Epithelial cell of prostate (primary cell): Measurements from ENCODE around the gene CIROP.
A peak's percentile ranks its signal among the peaks of the same experiment; 100 is the strongest.

Experiments
- DNase-seq: peaks from one replicate; pipeline ENCODE4 v3.0.0-alpha.2; 2011; ENCODE audit warnings: low read depth, low spot score
- H3K27ac ChIP-seq: fragments of 450-650 bp; 2 replicates; pipeline ENCODE4 v1.5.1; 2017; ENCODE audit warnings: mild to moderate bottlenecking

CIROP gene

GRCh38 chr14:23095196-23096108, 9.3 kb downstream of the CIROP start, which contains the start of gene C14orf119:
Gene C14orf119, plus strand, starts transcription at chr14:23095505. Its CDS starts 2,154 bp downstream, at chr14:23097659.
- peak; percentile 92 for DNase-seq
- H3K27ac ChIP-seq: peak within 1 kb of the TSS; percentile 96

DNA sequence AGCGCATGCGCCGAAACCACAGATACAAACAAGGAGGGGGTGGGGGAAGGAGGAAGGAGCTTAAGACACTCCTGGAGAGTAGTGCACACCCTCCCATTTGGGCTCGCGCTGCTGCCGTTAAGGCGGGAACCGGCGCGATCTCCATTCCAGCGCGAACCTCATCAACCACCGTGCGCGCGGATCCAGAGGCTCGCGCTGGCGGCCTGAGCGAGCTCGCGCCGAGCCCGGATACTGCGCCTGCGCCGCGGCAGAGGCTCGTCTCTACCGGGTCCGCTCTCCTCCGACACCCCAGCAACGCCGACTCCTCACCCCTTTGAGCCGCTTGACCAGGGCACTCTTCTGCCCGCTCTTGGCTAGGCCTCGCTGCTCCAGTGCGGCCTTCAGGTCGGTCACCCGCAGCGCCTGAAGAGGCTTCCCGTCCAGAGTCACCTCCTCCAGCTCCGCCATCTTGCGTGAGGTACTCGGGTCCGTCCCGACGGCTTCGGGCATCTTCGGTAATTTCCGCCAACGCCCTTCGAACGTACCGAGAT, 10.1 kb downstream of the CIROP start, which contains the start of gene ACIN1:
Gene ACIN1, minus strand, starts transcription at position 471 of the 530 bp plus-strand sequence. Its CDS starts 24 bp downstream, at position 447.
- peak within 1 kb of the TSS; percentile 96 for H3K27ac ChIP-seq
- peak; percentile 20 for DNase-seq

DNA sequence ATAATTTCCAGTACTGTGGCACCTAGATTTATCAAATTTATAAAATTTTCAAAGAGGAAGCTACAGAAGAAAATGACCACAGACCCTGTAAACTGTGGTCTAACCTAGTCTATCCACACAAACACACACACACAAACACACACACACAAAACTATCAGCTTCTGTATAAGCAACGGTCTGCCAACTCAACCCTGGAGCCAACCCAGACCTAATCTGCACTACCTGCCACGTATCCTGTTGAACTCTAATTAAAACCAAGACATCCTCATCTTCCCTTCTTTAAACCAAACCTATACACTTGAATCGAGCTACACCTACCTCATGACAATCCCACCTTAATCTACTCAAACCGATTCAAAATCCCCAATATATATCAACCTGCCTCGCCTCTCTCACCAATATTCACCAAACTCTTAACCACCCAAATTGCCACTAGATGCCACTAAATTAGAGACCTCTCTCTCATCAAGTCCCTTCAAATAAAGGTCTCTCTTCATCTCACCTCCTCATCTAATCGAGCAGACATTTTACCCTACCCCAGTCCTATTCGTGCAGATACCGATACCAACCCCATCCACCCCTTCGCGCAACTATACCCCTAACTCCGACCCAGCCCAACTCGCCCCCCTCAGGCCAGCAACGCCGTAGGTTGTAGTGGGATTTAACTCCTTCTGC, 10.7 kb downstream of the CIROP start:
- DNase-seq: no peak
- peak overlapping the region; percentile 96 for H3K27ac ChIP-seq

- no peak for DNase-seq
- no peak overlapping the region for H3K27ac ChIP-seq
Measured at GRCh38 chr14:23093526-23093925, 11.3 kb downstream of the CIROP start.

GRCh38 chr14:23093104-23093503, 11.7 kb downstream of the CIROP start:
- no peak overlapping the region for H3K27ac ChIP-seq
- DNase-seq: no peak

DNA sequence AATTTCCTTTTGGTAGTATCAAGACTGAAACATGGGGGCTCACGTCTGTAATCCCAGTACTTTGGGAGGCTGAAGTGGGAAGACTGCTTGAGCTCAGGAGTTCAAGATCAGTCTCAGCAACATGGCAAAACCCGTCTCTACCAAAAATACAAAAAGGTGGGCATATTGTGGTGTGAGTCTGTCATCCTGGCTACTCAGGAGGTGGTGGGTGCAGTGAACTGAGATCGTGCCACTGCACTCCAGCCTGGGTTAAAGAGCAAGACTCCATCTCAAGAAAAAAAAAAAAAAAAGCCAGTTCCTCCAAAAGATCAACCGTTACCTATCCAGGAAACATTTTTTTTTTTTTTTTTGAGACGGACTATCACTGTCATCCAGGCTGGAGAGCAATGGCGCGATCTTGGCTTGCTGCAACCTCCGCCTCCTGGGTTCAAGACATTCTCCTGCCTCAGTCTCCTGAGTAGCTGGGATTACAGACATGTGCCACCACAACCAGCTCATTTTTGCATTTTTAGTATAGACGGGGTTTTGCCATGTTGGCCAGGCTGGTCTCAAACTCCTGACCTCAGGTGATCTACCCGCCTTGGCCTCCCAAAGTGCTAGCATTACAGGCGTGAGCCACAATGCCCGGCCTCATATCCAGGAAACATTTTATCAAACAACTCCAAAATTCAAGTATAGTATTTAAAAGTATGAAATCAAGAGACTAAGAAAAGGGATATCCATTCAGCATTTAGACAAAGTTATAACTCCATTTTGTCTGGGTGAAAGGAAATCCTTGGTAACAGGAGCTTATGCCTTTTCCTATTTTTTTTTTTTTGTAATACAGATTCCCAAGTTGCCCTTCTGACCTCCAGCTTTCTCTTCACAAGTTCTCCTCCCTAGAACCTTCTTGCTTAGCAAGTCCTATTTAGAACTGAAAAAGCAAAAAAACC, 13.2 kb downstream of the CIROP start:
- no peak for DNase-seq
- no peak overlapping the region for H3K27ac ChIP-seq

- no peak overlapping the region for H3K27ac ChIP-seq
- no peak for DNase-seq
Measured at GRCh38 chr14:23090254-23090636, 14.5 kb downstream of the CIROP start.

- H3K27ac ChIP-seq: no peak overlapping the region
- no peak for DNase-seq
Measured at GRCh38 chr14:23089498-23090253, 15.1 kb downstream of the CIROP start.

- no peak for DNase-seq
- peak overlapping the region; percentile 40 for H3K27ac ChIP-seq
Measured at GRCh38 chr14:23086565-23086964, 18.2 kb downstream of the CIROP start.

- H3K27ac ChIP-seq: peak overlapping the region; percentile 40
- no peak for DNase-seq
Measured at GRCh38 chr14:23085458-23085857, 19.3 kb downstream of the CIROP start.

DNA sequence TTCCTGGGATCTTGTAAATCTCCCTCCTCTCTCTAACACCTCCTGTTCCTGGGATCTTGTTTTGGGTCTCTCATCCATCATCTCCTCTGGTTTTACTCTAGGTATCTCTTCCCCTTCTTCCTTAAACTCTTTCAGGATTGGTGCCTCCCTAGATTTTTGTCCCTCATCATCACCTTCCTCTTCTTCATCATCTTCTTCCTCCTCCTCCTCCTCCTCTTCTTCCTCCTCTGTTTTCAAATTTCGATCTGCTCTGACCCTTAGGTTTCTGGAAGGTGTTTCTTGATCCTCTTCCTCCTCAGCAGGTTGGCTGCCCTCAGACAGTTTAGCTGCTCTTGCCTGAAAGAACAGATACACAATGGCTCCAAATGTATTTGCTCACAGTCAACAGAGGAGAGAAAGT, 24.3 kb downstream of the CIROP start:
- peak overlapping the region; percentile 77 for H3K27ac ChIP-seq

DNA sequence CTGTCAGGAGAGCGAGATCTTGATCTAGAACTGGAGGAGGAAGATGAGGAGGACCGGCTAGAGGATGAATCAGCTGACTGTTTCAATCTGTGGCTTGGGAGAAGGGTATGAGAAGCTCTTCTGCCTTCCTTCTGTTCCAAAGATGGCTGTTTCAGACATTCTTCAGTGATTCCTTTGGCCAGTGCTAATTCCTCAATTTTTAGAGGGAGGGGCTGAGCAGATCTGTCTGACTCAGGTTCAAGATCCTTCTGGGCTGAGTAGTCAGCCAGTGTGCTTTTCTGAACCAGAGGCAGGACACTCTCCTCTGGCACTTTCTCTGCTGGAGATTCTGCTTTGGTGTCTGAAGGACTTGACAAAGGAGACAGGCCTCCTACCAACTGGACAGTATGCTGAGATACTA, 25.1 kb downstream of the CIROP start:
- peak overlapping the region; percentile 77 for H3K27ac ChIP-seq
- no peak for DNase-seq

More for the DNA sequence above, 24.3 kb downstream of the CIROP start:
- DNase-seq: no peak

DNA sequence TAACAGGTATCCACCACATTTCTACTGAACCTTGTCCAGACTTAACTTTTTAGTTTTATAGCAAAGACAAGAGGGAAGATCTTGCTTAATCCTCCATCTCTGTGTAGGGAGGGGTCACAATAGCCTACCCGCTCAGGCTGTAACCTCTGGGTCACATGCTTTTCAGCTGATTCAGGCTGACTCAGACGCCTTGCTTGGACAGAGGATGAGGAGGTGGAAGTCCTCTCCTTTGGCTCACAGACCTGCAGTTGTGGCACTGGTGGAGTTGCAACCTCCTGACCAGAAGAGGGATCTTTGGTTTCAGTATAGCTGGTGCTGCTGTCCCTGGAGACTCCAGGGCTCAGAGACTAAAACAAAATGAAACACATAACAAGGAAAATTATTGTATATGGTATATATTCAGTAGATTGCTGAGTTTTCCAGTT, 26.1 kb downstream of the CIROP start:
- peak overlapping the region; percentile 77 for H3K27ac ChIP-seq
- DNase-seq: peak; percentile 57

DNA sequence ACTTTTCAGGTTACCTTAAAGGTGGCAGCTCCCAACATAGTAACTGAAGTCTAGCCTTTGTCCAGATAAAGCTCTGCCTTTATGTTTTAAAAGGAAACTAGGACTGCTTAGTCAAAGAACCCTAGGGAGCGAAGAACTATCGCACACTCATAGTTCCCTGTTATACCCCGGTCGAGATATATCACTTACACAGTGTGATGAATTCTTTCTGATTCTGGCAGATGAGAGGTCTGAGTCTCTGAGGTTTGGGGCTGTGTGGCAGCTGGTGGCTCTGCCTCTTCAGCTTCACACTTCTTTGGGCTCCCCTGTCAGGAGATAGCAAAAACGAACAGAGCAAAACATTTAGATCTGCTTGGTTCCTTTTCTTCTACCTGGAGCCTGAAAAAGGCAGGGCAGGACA, 26.8 kb downstream of the CIROP start:
- no peak for DNase-seq
- peak overlapping the region; percentile 77 for H3K27ac ChIP-seq

DNA sequence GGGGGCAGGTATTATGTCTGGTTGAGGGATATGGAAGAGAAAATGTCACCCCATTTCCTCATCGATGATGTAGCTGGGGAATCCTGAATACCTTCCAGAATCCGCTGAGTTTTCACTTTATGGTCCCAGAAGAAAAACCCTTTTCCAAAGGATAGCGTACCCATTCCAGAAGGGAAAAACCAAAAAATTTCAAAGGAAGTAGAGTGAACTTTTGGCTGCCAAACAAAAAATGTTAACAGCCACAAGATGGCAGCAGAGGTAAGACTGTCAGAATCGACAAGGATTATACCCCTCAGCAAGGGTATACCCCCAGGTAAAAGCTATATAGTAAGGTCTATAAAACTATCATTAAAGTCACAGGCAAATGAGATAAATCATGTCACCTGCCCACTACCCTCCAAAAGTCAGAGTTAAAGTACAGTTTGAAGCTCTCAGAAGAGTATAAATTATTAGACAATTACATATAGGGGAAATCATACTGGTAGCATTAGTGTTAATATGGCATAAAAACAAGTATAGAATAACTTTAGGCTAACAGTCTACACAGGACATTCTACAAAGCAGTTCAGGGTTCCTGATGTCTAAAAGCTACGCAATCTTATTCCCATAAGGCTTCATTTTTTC, 27.9 kb downstream of the CIROP start:
- no peak for DNase-seq
- H3K27ac ChIP-seq: no peak overlapping the region

DNA sequence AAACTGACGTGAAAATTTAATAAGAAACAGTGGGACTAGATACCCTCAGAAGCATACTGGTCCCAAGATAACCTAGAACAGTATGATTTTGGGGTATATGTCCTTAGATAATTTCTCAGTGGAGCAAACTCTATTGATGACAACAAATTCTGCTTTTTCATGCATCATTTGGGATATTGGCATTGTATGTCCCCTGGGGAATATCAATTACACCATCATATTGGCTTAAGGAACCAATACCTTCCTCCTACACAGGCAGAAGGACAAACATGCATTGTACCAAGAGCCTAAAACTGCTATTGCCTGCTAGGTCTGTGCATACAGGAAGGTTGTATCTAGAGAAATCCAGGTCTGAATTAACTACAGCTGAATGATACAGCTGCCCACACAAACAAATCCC, 29.9 kb downstream of the CIROP start:
- no peak for DNase-seq
- H3K27ac ChIP-seq: no peak overlapping the region

- peak overlapping the region; percentile 72 for H3K27ac ChIP-seq
- no peak for DNase-seq
Measured at GRCh38 chr14:23071921-23072539, 32.8 kb downstream of the CIROP start.

DNA sequence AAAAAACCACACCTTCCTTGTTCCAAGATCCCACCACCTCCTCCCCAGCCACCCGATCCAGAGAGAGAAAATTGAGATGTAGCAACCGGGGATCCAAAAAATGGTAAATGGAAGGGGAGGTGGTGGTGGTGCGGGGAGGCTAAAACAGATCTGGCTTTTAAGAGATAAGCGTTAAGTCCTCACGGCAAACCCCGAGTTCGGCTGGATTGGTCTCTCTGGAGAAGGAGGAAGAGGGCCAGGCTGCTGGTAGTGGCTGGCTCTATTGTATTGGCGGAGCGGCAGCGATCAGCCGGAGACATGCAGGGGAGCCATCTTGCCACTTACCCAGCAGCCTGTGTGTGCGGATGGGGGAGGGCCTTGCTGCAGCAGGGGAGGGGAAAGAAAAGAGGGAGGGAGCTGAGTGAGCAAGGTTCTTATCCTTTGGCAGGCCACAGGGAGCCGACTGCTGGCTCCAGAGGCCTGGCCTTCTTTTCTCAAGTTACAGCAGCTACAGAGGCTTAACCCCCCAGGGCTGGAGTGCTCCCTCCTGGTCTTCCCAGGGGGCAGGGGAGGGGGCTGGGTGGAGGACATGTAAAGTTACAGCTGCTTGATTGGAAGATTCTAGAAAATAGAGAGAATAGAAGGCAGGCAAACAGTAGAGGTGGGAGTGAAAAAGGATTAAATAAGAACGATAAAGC, 33.4 kb downstream of the CIROP start:
- DNase-seq: peak; percentile 72
- peak overlapping the region; percentile 72 for H3K27ac ChIP-seq
